H1 (cell line): ENCODE results near the gene ZNF556. TPM values are rescaled to one million over a fixed set of nuclear protein-coding genes. Genes with fewer than 3 reads are reported as not detected.
"Not testable (repeated sequence)": the region's sequence is repeated elsewhere in the genome, so short reads cannot be mapped to it uniquely, and the experiment has no call there.

Experiments used
- CTCF ChIA-PET: fragments of 300-600 bp; sonication (Branson Sonifier 250); formaldehyde crosslinking; loops from one replicate; lab custom pipeline; 2021; ENCODE audit not compliant: partially characterized antibody; lab: Charles Lee
- POLR2A ChIA-PET: fragments of 300-600 bp; sonication (Branson Sonifier 250); formaldehyde crosslinking; loops from one replicate; lab custom pipeline; 2021; ENCODE audit warnings: inconsistent platforms; ENCODE audit not compliant: partially characterized antibody; lab: Charles Lee
- DNase-seq, 2 experiments: peaks; one replicate each; pipeline versions ENCODE4 v3.0.0 to v3.0.0-alpha.2; 2010 to 2022; ENCODE audit warnings: low spot score in 2 of 2, low read depth in 1 of 2, mixed read lengths in 1 of 2
- FAIRE-seq: peaks from 2 replicates; lab custom pipeline; 2011; peaks lifted over from hg19 to GRCh38; lab: Jason Lieb, UNC
- H2AFZ ChIP-seq: 2 replicates; pipeline ENCODE4 v1.8.1; 2012; ENCODE audit warnings: low read length, inconsistent platforms
- H2AK5ac ChIP-seq: 2 replicates; pipeline ENCODE4 v1.6.1; 2013; ENCODE audit warnings: low read depth, low read length
- H2BK120ac ChIP-seq: replicated peaks from 2 replicates; pipeline ENCODE3; 2013; ENCODE audit warnings: low read depth, low read length, inconsistent platforms
- H2BK12ac ChIP-seq: 2 replicates; pipeline ENCODE4 v1.6.1; 2013; ENCODE audit warnings: low read depth, low read length
- H2BK15ac ChIP-seq: 2 replicates; pipeline ENCODE4 v1.6.1; 2013; ENCODE audit warnings: low read length
- H2BK20ac ChIP-seq: 2 replicates; pipeline ENCODE4 v1.6.1; 2013; ENCODE audit warnings: low read length
- H2BK5ac ChIP-seq: 2 replicates; pipeline ENCODE4 v1.6.1; 2013; ENCODE audit warnings: low read depth, low read length
- H3K14ac ChIP-seq: 2 replicates; pipeline ENCODE4 v1.6.1; 2013; ENCODE audit warnings: inconsistent platforms; ENCODE audit not compliant: insufficient read length
- H3K18ac ChIP-seq: 2 replicates; pipeline ENCODE4 v1.6.1; 2013; ENCODE audit warnings: low read length; ENCODE audit errors: extremely low read depth
- H3K23ac ChIP-seq: 2 replicates; pipeline ENCODE4 v1.6.1; 2013; ENCODE audit warnings: inconsistent platforms; ENCODE audit not compliant: insufficient read length
- H3K23me2 ChIP-seq: 2 replicates; pipeline ENCODE4 v1.6.1; 2013; ENCODE audit warnings: low read depth, low read length
- H3K27ac ChIP-seq: 2 replicates; pipeline ENCODE4 v1.6.1; 2011; ENCODE audit warnings: low read depth, low read length, inconsistent platforms
- H3K27me3 ChIP-seq, 4 experiments: replicated peaks in 1 of 4; 1 replicate in 1 of 4; 2 replicates in 3 of 4; pipeline versions ENCODE4 v1.6.1 to v1.8.1; 2011 to 2013; ENCODE audit warnings: low read length in 3 of 4, mild to moderate bottlenecking in 3 of 4, inconsistent platforms in 2 of 4, mixed read lengths in 2 of 4, moderate library complexity in 1 of 4; ENCODE audit not compliant: control insufficient read depth in 3 of 4, insufficient read depth in 3 of 4; ENCODE audit errors: extremely low read depth in 1 of 4
- H3K36me3 ChIP-seq, 4 experiments: 2 replicates each; pipeline versions ENCODE4 v1.6.1 to v1.8.1; 2011 to 2013; ENCODE audit warnings: mild to moderate bottlenecking in 4 of 4, low read length in 3 of 4, moderate library complexity in 2 of 4, control low read depth in 1 of 4, inconsistent platforms in 1 of 4; ENCODE audit not compliant: insufficient read depth in 4 of 4, control insufficient read depth in 2 of 4
- H3K4ac ChIP-seq: replicated peaks from 2 replicates; pipeline ENCODE3; 2013; ENCODE audit warnings: low read length, low read depth, mixed read lengths, inconsistent platforms; ENCODE audit not compliant: insufficient read length
- H3K4me1 ChIP-seq, 4 experiments: replicated peaks in 1 of 4; 1 replicate in 1 of 4; 2 replicates in 3 of 4; pipeline versions ENCODE4 v1.6.1 to v1.8.1; 2011 to 2013; ENCODE audit warnings: low read length in 3 of 4, inconsistent platforms in 2 of 4, mixed read lengths in 1 of 4; ENCODE audit not compliant: insufficient read depth in 4 of 4, control insufficient read depth in 3 of 4
- H3K4me2 ChIP-seq, 2 experiments: 2 replicates each; pipeline versions ENCODE4 v1.6.1 to v1.8.1; 2011 to 2013; ENCODE audit warnings: low read depth in 2 of 2, low read length in 2 of 2, control low read depth in 1 of 2, inconsistent platforms in 1 of 2, mild to moderate bottlenecking in 1 of 2; ENCODE audit not compliant: insufficient read depth in 1 of 2
- H3K4me3 ChIP-seq, 4 experiments: fragments of 200-600, 300-600 bp in 1 of 4; sonication (generic), shearing (Covaris generic), sonication (Bioruptor Twin) in 1 of 4; 2 replicates each; pipeline versions ENCODE4 v1.5.1 to v1.8.1; 2011 to 2016; ENCODE audit warnings: low read length in 4 of 4, low read depth in 3 of 4, control low read depth in 2 of 4, inconsistent platforms in 2 of 4, mild to moderate bottlenecking in 2 of 4, mixed read lengths in 1 of 4, moderate library complexity in 1 of 4; ENCODE audit not compliant: insufficient read depth in 2 of 4; ENCODE audit errors: extremely low read depth in 1 of 4
- H3K56ac ChIP-seq: replicated peaks from 2 replicates; pipeline ENCODE3; 2013; ENCODE audit warnings: low read depth, mild to moderate bottlenecking, mixed read lengths, low read length, inconsistent platforms; ENCODE audit not compliant: insufficient read length
- H3K79me1 ChIP-seq: 2 replicates; pipeline ENCODE4 v1.6.1; 2013; ENCODE audit warnings: low read depth, low read length, control low read depth
- H3K79me2 ChIP-seq, 2 experiments: 2 replicates each; pipeline versions ENCODE4 v1.6.1 to v1.8.1; 2012 to 2013; ENCODE audit warnings: low read length in 2 of 2, mild to moderate bottlenecking in 2 of 2, inconsistent platforms in 1 of 2; ENCODE audit not compliant: insufficient read depth in 2 of 2, control insufficient read depth in 1 of 2
- H3K9ac ChIP-seq, 4 experiments: replicated peaks in 1 of 4; 1 replicate in 1 of 4; 2 replicates in 3 of 4; pipeline versions ENCODE4 v1.6.1 to v1.8.1; 2011 to 2013; ENCODE audit warnings: low read depth in 3 of 4, low read length in 3 of 4, control low read depth in 2 of 4, mild to moderate bottlenecking in 2 of 4, moderate library complexity in 2 of 4, inconsistent platforms in 1 of 4; ENCODE audit errors: extremely low read depth in 1 of 4
- H3K9me3 ChIP-seq, 2 experiments: 2 replicates each; pipeline versions ENCODE4 v1.6.1 to v1.8.1; 2012 to 2013; ENCODE audit warnings: mild to moderate bottlenecking in 2 of 2, moderate library complexity in 2 of 2, control low read depth in 1 of 2, inconsistent platforms in 1 of 2, low read depth in 1 of 2, low read length in 1 of 2, mixed read lengths in 1 of 2; ENCODE audit not compliant: insufficient read depth in 2 of 2
- H4K20me1 ChIP-seq, 2 experiments: replicated peaks in 1 of 2; 2 replicates each; pipeline versions ENCODE3 to v1.8.1; 2011 to 2013; ENCODE audit warnings: inconsistent platforms in 2 of 2, low read length in 2 of 2, mild to moderate bottlenecking in 1 of 2; ENCODE audit not compliant: insufficient read depth in 2 of 2, control insufficient read depth in 1 of 2
- H4K5ac ChIP-seq: 2 replicates; pipeline ENCODE4 v1.6.1; 2013; ENCODE audit warnings: low read length, low read depth, mixed read lengths, inconsistent platforms; ENCODE audit not compliant: insufficient read length
- H4K8ac ChIP-seq: 2 replicates; pipeline ENCODE4 v1.8.0; 2013; ENCODE audit warnings: mild to moderate bottlenecking, moderate library complexity, low read length, inconsistent platforms; ENCODE audit not compliant: insufficient read depth; ENCODE audit errors: extremely low read depth
- H4K91ac ChIP-seq: replicated peaks from 2 replicates; pipeline ENCODE3; 2013; ENCODE audit warnings: low read length, mixed read lengths, inconsistent platforms; ENCODE audit not compliant: insufficient read length
- WGBS, 2 experiments: shearing (Covaris generic) in 1 of 2; methylation state at CpG; one replicate each; pipeline versions ENCODE4 v1.1.6 to v1.1.7; 2013 to 2015; ENCODE audit warnings: low lambda C conversion rate in 2 of 2, mixed read lengths in 2 of 2, inconsistent platforms in 1 of 2, low coverage in 1 of 2, missing lambda C conversion rate in 1 of 2; ENCODE audit not compliant: insufficient replicate concordance in 2 of 2, insufficient coverage in 1 of 2, insufficient read length in 1 of 2; ENCODE audit errors: extremely low coverage in 1 of 2, missing lambda C conversion rate in 1 of 2; 5-methylcytosine and 5-hydroxymethylcytosine counted together
- polyA plus RNA-seq, 7 experiments: library from polyadenylated mRNA; depleted of rRNA in 3 of 7; stranded (reverse) in 5 of 7; unstranded in 2 of 7; fragments of >200 nt in 5 of 7; fragments of 200-250 nt in 2 of 7; gene quantifications; 1 replicate in 5 of 7; 2 replicates in 1 of 7; 4 replicates in 1 of 7; pipeline versions ENCODE4 v1.2.1 to v1.2.3, GENCODE V29; 2011 to 2013; ENCODE audit warnings: missing spikeins in 2 of 7, mixed read lengths in 2 of 7
- total RNA-seq: library from RNA; stranded (reverse); fragmentation: NEBNext Ultra II Directional; extraction: Animal tissue kit (Norgen Biotek cat#: 25700); gene quantifications from 2 replicates; pipeline ENCODE4 v1.2.1, GENCODE V29; 2021

The ZNF556 gene
- total and polyA plus RNA-seq, 2 of the 8 experiments (the other 6 are each of a cell fraction or from before 2014, with no cell fraction given), result not detected

DNA sequence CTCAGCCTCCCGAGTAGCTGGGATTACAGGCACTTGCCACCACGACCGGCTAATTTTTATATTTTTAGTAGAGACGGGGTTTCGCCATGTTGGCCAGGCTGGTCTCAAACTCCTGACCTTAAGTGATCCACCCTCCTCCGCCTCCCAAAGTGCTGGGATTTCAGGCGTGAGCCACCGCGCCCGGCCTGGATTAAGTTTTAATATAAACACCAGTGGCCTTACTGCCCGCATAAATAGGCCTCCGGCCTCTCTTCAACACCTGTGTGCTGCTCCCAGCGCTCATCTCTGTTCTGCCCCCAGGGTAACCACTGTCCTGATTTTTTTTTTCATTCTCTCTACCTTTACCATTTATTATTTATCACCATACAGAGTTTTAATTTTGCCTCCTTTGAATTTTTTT lies 36.2 kb downstream of the ZNF556 start:
- H3K18ac ChIP-seq, H3K4me3 ChIP-seq, H3K4ac ChIP-seq, H3K27me3 ChIP-seq, H4K20me1 ChIP-seq, H3K23ac ChIP-seq, H3K36me3 ChIP-seq, H2BK20ac ChIP-seq, H3K9me3 ChIP-seq, H4K5ac ChIP-seq, H2AFZ ChIP-seq, H3K27ac ChIP-seq, H2BK12ac ChIP-seq, H3K4me1 ChIP-seq, DNase-seq, H3K23me2 ChIP-seq, H2AK5ac ChIP-seq, H4K8ac ChIP-seq, H3K4me2 ChIP-seq, POLR2A ChIA-PET, H3K14ac ChIP-seq, H2BK120ac ChIP-seq, H2BK5ac ChIP-seq, FAIRE-seq, H2BK15ac ChIP-seq, H4K91ac ChIP-seq, H3K56ac ChIP-seq, H3K9ac ChIP-seq: not testable (repeated sequence)
- WGBS, 2 experiments, result 96% methylated on average over 13 of the region's 13 CpGs; no CpG with 5 or more reads in 1 of the 2 experiments
- CTCF ChIA-PET, result interaction anchor here (1.3 kb wide), 1 partner anchor 62 kb away, joined by 3 read pairs; the partner anchor contains the start of gene ZNF555
- Histone ChIP-seq H3K79me1 (peaks cover 16% of the 10 kb centered on the region), H3K79me2 (peaks cover 0 to 57% of the 10 kb centered on the region in 2 experiments; a peak in 3 of 4 replicates)
